H9 (cell line): ENCODE data around the gene ECE2. TPM values are rescaled to one million over a fixed set of nuclear protein-coding genes. Genes with fewer than 3 reads are reported as not detected.

ENCODE experiments used
- DNase-seq: peaks from one replicate; pipeline ENCODE4 v3.0.0-alpha.2; 2017
- H2AFZ ChIP-seq: one replicate; pipeline ENCODE4 v1.6.1; 2013; ENCODE audit warnings: mild to moderate bottlenecking, low read length, control low read depth, moderate library complexity
- H2AK5ac ChIP-seq: 2 replicates; pipeline ENCODE4 v1.6.1; 2013; ENCODE audit warnings: low read length, control low read depth, mixed read lengths; ENCODE audit not compliant: insufficient read length
- H2BK120ac ChIP-seq: one replicate; pipeline ENCODE4 v1.6.1; 2013; ENCODE audit warnings: low read depth, mild to moderate bottlenecking, low read length, control low read depth, inconsistent platforms; ENCODE audit not compliant: poor library complexity, severe bottlenecking
- H2BK12ac ChIP-seq: 2 replicates; pipeline ENCODE4 v1.6.1; 2013; ENCODE audit warnings: low read length, control low read depth, mixed read lengths, low read depth; ENCODE audit not compliant: insufficient read length
- H2BK15ac ChIP-seq: 2 replicates; pipeline ENCODE4 v1.6.1; 2013; ENCODE audit warnings: low read depth, low read length, control low read depth
- H2BK20ac ChIP-seq: one replicate; pipeline ENCODE4 v1.6.1; 2013; ENCODE audit warnings: low read depth, mild to moderate bottlenecking, low read length, control low read depth, inconsistent platforms; ENCODE audit not compliant: poor library complexity, severe bottlenecking
- H2BK5ac ChIP-seq: 2 replicates; pipeline ENCODE4 v1.6.1; 2013; ENCODE audit warnings: low read length, control low read depth, mixed read lengths; ENCODE audit not compliant: insufficient read length
- H3K14ac ChIP-seq: 2 replicates; pipeline ENCODE4 v1.6.1; 2013; ENCODE audit warnings: low read length, control low read depth; ENCODE audit not compliant: insufficient read depth
- H3K18ac ChIP-seq: 2 replicates; pipeline ENCODE4 v1.6.1; 2013; ENCODE audit warnings: low read depth, mild to moderate bottlenecking, mixed read lengths, low read length, control low read depth; ENCODE audit not compliant: insufficient read length
- H3K23ac ChIP-seq: 2 replicates; pipeline ENCODE4 v1.6.1; 2013; ENCODE audit warnings: low read length, control low read depth, mixed read lengths, low read depth; ENCODE audit not compliant: insufficient read length
- H3K23me2 ChIP-seq: 2 replicates; pipeline ENCODE4 v1.6.1; 2013; ENCODE audit warnings: low read depth, mild to moderate bottlenecking, mixed read lengths, low read length, control low read depth; ENCODE audit not compliant: insufficient read length, poor library complexity, severe bottlenecking
- H3K27ac ChIP-seq: 2 replicates; pipeline ENCODE4 v1.5.1; 2013; ENCODE audit warnings: low read length, control low read depth, mixed read lengths, low read depth; ENCODE audit not compliant: insufficient read length
- H3K27me3 ChIP-seq: 2 replicates; pipeline ENCODE4 v1.6.1; 2013; ENCODE audit warnings: low read length, control low read depth, inconsistent platforms; ENCODE audit not compliant: insufficient read depth
- H3K4ac ChIP-seq: 2 replicates; pipeline ENCODE4 v1.6.1; 2013; ENCODE audit warnings: low read depth, mild to moderate bottlenecking, control low read depth, inconsistent platforms, low read length, moderate library complexity
- H3K4me1 ChIP-seq: 2 replicates; pipeline ENCODE4 v1.6.1; 2013; ENCODE audit warnings: low read length, control low read depth, inconsistent platforms; ENCODE audit not compliant: insufficient read depth
- H3K4me2 ChIP-seq: 2 replicates; pipeline ENCODE4 v1.6.1; 2013; ENCODE audit warnings: low read length, control low read depth, mixed read lengths; ENCODE audit not compliant: insufficient read length, insufficient read depth
- H3K56ac ChIP-seq: 2 replicates; pipeline ENCODE4 v1.6.1; 2013; ENCODE audit warnings: low read depth, mild to moderate bottlenecking, mixed read lengths, low read length, control low read depth; ENCODE audit not compliant: insufficient read length
- H3K79me1 ChIP-seq: 2 replicates; pipeline ENCODE4 v1.6.1; 2013; ENCODE audit warnings: low read depth, mild to moderate bottlenecking, moderate library complexity, low read length, control low read depth, inconsistent platforms; ENCODE audit not compliant: insufficient read depth, poor library complexity, severe bottlenecking
- H3K79me2 ChIP-seq: 2 replicates; pipeline ENCODE4 v1.6.1; 2013; ENCODE audit warnings: low read length, control low read depth, inconsistent platforms; ENCODE audit not compliant: insufficient read depth
- H3K9ac ChIP-seq: 2 replicates; pipeline ENCODE4 v1.6.1; 2013; ENCODE audit warnings: low read length, control low read depth, mixed read lengths; ENCODE audit not compliant: insufficient read length; ENCODE audit errors: extremely low read depth
- H3K9me3 ChIP-seq: one replicate; pipeline ENCODE4 v1.6.1; 2013; ENCODE audit warnings: low read depth, low read length, inconsistent platforms; ENCODE audit not compliant: control insufficient read depth
- H3T11ph ChIP-seq: one replicate; pipeline ENCODE4 v1.6.1; 2013; ENCODE audit warnings: mild to moderate bottlenecking, low read length, control low read depth, inconsistent platforms
- H4K20me1 ChIP-seq: one replicate; pipeline ENCODE4 v1.6.1; 2013; ENCODE audit not compliant: control insufficient read depth, insufficient read length, insufficient read depth
- H4K5ac ChIP-seq: 2 replicates; pipeline ENCODE4 v1.6.1; 2013; ENCODE audit warnings: low read depth, mild to moderate bottlenecking, mixed read lengths, low read length, control low read depth; ENCODE audit not compliant: insufficient read length
- H4K8ac ChIP-seq: replicated peaks from 2 replicates; pipeline ENCODE4 v1.6.1; 2013; ENCODE audit warnings: low read length, control low read depth, mixed read lengths, low read depth; ENCODE audit not compliant: insufficient read length
- H4K91ac ChIP-seq: 2 replicates; pipeline ENCODE4 v1.6.1; 2013; ENCODE audit warnings: low read depth, mild to moderate bottlenecking, moderate library complexity, mixed read lengths, low read length, control low read depth; ENCODE audit not compliant: insufficient read length
- H3K27ac Mint-ChIP-seq, 3 experiments: 2 replicates in 2 of 3; 3 replicates in 1 of 3; pipeline ENCODE4 v1.8.0; 2020 to 2021; ENCODE audit warnings: mixed read lengths in 3 of 3, mild to moderate bottlenecking in 1 of 3, moderate library complexity in 1 of 3
- H3K27me3 Mint-ChIP-seq: 2 replicates; pipeline ENCODE4 v1.8.0; 2021; ENCODE audit warnings: low read depth, mild to moderate bottlenecking, moderate library complexity, mixed read lengths
- H3K36me3 Mint-ChIP-seq, 3 experiments: 2 replicates in 2 of 3; 3 replicates in 1 of 3; pipeline ENCODE4 v1.8.0; 2020 to 2021; ENCODE audit warnings: low read depth in 3 of 3, mixed read lengths in 3 of 3; ENCODE audit not compliant: insufficient read depth in 1 of 3
- H3K4me1 Mint-ChIP-seq, 2 experiments: 2 replicates each; pipeline ENCODE4 v1.8.0; 2020; ENCODE audit warnings: mixed read lengths in 2 of 2
- H3K4me3 Mint-ChIP-seq, 2 experiments: 2 replicates in 1 of 2; 3 replicates in 1 of 2; pipeline ENCODE4 v1.8.0; 2020 to 2021; ENCODE audit warnings: mild to moderate bottlenecking in 2 of 2, mixed read lengths in 2 of 2, moderate library complexity in 1 of 2
- H3K9me3 Mint-ChIP-seq, 2 experiments: 2 replicates in 1 of 2; 3 replicates in 1 of 2; pipeline ENCODE4 v1.8.0; 2020; ENCODE audit warnings: mild to moderate bottlenecking in 2 of 2, mixed read lengths in 2 of 2, moderate library complexity in 1 of 2
- CTCF ChIP-seq: fragments of 200-600 bp; sonication (generic); conservative IDR thresholded peaks from 3 replicates; pipeline ENCODE4 v1.8.0; 2021; ENCODE audit warnings: antibody characterized with exemption, mild to moderate bottlenecking
- total RNA-seq: library from RNA; stranded (reverse); gene quantifications from 2 replicates; pipeline ENCODE4 v1.2.1, GENCODE V29; 2021

ECE2 gene
- total RNA-seq, 1 experiment from 2014 or later, result not detected

- H3K4me1 Mint-ChIP-seq, result peaks cover 8% of the 10 kb centered on the region in 2 experiments
- H4K8ac ChIP-seq, result no peak overlapping the region
- H3K18ac ChIP-seq, result no peak overlapping the region
- no peaks in the 10 kb centered on the region; a peak in 1 of 5 replicates for H3K9me3 Mint-ChIP-seq
- no peak overlapping the region for H2AFZ ChIP-seq
- no peak for DNase-seq
- peaks cover 5% of the 10 kb centered on the region; the same call in 1 of the 2 replicates for H3K4me1 ChIP-seq
- H3K27me3 Mint-ChIP-seq, result no peaks in the 10 kb centered on the region
- no peaks in the 10 kb centered on the region for H3K79me1 ChIP-seq
- no peak overlapping the region for H2BK120ac ChIP-seq
- no peaks in the 10 kb centered on the region for H4K20me1 ChIP-seq
- no peak for TF ChIP-seq CTCF
- no peak overlapping the region for H3K14ac ChIP-seq
- H3K9ac ChIP-seq, result no peak overlapping the region
- no peak overlapping the region for H3K56ac ChIP-seq
- no peak overlapping the region for H2BK20ac ChIP-seq
- H2BK5ac ChIP-seq, result no peak overlapping the region
- H3K79me2 ChIP-seq, result peaks cover 19% of the 10 kb centered on the region
- no peak overlapping the region for H3K23ac ChIP-seq
- H3K23me2 ChIP-seq, result peaks cover 10% of the 10 kb centered on the region
- H4K5ac ChIP-seq, result no peak overlapping the region
- no peak overlapping the region for H3K27ac ChIP-seq
- no peaks in the 10 kb centered on the region for H3K9me3 ChIP-seq
- H3K4ac ChIP-seq, result no peak overlapping the region
- H3K27ac Mint-ChIP-seq, result no peak overlapping the region
- H3K4me2 ChIP-seq, result no peak overlapping the region
- H3T11ph ChIP-seq, result no peak overlapping the region
- no peak overlapping the region for H2BK15ac ChIP-seq
- H2BK12ac ChIP-seq, result no peak overlapping the region
- peaks cover 31 to 46% (median 35%) of the 10 kb centered on the region in 3 experiments; a peak in 6 of 7 replicates for H3K36me3 Mint-ChIP-seq
- no peaks in the 10 kb centered on the region for H3K27me3 ChIP-seq
- H2AK5ac ChIP-seq, result no peak overlapping the region
- H3K4me3 Mint-ChIP-seq, result no peak overlapping the region
- H4K91ac ChIP-seq, result no peak overlapping the region
These were observed 35.8 kb downstream of the ECE2 start for GRCh38 chr3:184311633-184312032.
